Lower leg skin (tissue), 3 donors: ENCODE results near the gene KRT2.

Experiments used
- CTCF ChIP-seq, 3 donors: fragments of 450-650 bp; IDR thresholded peaks; one replicate each; pipeline ENCODE4 v1.5.1; 2016; ENCODE audit warnings: antibody characterized with exemption in 3 of 3, mild to moderate bottlenecking in 3 of 3, moderate library complexity in 2 of 3
- POLR2A ChIP-seq, 2 donors: fragments of 450-650 bp; IDR thresholded peaks; one replicate each; pipeline ENCODE4 v1.6.1; 2016 to 2017; ENCODE audit warnings: antibody characterized with exemption in 2 of 2, mild to moderate bottlenecking in 1 of 2, moderate library complexity in 1 of 2

GRCh38 chr12:52613384-52614030 is 38.5 kb downstream of the KRT2 start:
- TF ChIP-seq CTCF (IDR thresholded peaks at IDR 0.05) (no peak), POLR2A (IDR thresholded peaks at IDR 0.05) (no peak)
